Globus pallidus (tissue), 1 donor: ENCODE measurements around the gene MAP4K1.
"Not testable (repeated sequence)": the region's sequence is repeated elsewhere in the genome, so short reads cannot be mapped to it uniquely, and the experiment has no call there.

Source experiments
- DNase-seq: peaks from one replicate; pipeline ENCODE4 v3.0.0-alpha.2; 2015; ENCODE audit warnings: low spot score

The MAP4K1 gene

GRCh38 chr19:38624822-38625221 is 7.1 kb upstream of the MAP4K1 start:
- DNase-seq = no peak

DNA sequence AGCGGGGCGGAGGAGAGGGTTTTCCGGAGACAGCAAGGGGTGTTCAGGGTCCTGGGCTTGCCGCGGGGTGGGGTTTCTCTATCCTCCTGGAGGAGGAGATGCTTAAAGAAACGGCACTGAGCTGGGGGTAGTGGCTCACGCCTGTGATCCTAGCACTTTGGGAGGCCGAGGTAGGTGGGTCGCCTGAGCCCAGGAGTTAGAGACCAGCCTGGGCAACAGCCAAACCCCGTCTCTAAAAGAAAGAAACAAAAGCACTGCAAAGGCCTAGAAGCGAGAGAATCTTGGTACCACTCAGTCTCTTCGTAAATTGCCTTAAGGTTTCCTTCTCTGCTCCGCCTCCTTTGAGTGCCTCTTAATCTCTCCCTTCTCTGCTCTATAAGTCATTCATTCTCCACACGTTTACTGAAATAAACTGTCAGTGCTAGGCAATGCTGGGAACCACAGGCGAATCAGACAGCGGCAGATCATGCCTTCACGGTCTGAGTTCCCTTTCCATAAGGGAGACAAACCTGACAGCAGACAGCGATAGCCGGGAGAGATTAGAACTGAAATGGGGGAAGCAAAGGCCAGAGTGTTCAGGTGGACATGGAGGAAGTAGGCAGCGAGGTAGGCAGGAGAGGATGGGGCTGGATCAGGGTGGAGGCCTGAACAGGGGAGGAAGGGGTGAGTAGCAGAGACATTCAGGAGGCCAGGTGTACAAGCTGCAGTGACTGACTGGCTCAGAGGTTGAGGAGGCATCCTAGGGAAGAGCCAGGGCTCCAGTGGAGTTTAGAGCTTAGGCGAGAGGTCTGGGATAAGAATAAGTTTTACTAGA is 1.8 kb upstream of the MAP4K1 start:
- no peak for DNase-seq

- peak; percentile 99 for DNase-seq
These were observed 1.0 kb upstream of the MAP4K1 start, which contains the start of gene EIF3K for GRCh38 chr19:38618590-38619360. EIF3K (plus strand) TSS chr19:38619188; CDS start chr19:38619269, 81 bp downstream.

GRCh38 chr19:38617283-38617763 is 430 bp downstream of the MAP4K1 start:
- DNase-seq = no peak

DNA sequence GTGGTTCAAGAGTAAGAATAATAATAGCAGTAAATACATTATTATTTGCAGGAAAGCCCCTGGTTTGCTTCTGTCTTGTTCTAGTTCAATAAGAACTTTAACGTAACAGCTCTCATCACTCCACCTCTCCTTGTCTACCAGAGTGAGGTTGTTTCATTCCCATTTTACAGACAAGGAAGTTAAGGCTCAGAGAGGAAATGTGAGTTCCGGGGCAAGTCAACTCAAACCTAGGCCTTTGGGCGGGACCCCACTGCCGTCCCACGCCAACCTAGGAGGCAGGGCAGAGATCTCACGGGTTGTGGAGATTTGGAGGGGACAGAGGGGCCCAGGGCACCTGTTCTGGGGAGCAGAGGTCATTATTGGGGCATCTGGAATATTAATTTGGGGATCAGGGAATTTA is 1.5 kb downstream of the MAP4K1 start:
- no peak for DNase-seq

DNA sequence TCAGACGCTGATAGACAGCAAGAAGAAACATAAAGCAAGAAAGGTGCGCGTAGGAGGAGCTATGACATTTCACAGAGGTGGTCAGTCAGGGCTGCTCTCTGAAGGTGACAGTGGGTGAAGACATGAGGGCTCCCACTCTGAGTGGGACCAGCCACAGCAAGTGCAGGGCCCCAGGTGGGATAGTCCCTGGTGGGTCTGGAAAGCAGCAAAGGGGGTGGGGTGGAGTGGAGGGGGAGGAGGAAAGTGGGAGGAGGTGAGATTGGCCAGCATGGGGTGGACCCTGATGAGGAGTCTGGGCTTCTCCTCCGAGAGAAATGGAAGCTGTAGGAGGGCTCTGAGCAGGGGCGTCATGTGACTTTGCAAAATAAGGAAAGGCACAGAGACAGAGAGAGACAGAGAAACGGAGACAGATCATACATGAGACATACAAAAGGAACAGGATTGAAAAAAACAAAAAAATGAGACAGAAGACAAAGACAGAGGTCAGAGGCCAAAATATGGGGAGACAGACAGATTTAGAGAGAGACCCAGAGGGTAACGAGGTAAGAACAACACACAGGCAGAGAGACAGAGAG is 2.7 kb downstream of the MAP4K1 start:
- DNase-seq = no peak

DNA sequence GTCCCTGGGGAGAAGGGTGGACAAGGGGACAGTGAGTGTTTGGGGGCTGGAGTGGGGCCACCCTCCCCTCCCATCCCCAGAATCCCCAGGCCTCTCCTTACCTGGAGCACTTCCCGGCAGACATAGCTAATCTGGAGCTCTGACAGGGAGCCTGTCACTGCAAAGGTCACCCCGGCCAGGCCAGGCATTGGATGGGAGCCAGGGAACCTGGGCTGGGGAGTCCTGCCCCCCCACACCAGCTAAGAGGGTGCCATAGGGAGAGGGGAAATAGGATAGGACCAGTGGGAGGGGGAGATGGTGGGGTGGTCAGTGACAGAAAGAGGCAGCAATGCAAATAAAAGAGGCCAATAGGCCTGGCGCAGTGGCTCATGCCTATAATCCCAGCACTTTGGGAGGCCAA is 3.5 kb downstream of the MAP4K1 start:
- DNase-seq = no peak

DNA sequence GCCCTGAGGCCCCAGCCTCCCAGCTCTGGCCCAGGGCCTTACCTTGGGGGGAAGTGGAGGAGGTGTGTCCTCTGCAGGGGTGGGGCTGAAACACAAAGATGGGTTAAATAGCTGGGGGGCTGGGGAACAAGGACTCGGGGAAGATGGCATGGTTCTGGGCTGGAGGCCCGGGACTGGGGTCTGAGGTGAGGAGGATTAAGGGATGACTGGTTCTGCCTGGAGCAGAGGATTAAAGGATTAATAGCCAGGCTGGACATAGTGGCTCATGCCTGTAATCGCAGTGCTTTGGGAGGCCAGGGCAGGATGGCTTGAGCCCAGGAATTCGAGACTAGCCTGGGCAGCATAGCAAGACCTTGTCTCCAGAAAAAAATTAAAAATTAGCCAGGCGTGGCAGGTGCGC is 11.6 kb downstream of the MAP4K1 start:
- DNase-seq = no peak

GRCh38 chr19:38602856-38603255 is 14.9 kb downstream of the MAP4K1 start:
- not testable (repeated sequence) for DNase-seq

DNA sequence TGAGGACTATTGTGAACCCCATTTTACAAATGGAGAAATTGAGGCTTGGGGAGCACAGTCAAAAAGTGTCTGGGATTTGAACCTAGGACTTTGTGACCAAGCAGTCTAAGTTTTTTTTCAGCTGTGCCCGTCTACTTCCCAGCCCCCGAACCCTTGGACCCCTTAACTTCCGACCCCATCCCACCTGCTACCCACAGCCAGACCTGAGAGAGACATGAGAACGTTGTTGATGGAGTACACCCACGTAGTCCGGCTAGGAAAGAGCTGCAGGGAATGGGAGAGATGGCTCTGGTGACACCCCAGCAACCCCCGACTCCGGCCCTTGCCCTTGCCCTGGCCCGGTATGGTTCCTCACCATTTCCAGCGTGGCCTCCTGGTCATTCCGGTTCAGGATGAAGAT is 18.0 kb downstream of the MAP4K1 start:
- no peak for DNase-seq

DNA sequence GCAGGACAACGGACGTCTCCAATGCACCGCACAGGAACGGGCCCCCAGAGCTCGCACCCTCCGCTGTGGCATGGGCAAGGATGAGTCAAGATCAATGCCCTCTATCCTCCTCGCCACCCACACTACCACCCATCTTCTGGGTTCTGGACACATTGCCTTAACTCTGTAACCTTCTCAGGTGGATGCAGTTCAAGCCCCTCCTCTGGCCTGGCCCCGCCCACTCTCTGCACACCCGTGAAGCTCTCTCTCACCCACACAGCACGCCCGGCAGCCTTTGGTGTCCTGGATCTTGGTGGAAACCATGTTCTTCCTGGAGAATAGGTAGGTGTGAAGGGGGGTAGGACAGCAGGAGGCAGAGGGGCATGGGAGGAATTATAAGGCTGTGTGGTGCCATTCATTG is 20.7 kb downstream of the MAP4K1 start:
- DNase-seq = no peak

DNA sequence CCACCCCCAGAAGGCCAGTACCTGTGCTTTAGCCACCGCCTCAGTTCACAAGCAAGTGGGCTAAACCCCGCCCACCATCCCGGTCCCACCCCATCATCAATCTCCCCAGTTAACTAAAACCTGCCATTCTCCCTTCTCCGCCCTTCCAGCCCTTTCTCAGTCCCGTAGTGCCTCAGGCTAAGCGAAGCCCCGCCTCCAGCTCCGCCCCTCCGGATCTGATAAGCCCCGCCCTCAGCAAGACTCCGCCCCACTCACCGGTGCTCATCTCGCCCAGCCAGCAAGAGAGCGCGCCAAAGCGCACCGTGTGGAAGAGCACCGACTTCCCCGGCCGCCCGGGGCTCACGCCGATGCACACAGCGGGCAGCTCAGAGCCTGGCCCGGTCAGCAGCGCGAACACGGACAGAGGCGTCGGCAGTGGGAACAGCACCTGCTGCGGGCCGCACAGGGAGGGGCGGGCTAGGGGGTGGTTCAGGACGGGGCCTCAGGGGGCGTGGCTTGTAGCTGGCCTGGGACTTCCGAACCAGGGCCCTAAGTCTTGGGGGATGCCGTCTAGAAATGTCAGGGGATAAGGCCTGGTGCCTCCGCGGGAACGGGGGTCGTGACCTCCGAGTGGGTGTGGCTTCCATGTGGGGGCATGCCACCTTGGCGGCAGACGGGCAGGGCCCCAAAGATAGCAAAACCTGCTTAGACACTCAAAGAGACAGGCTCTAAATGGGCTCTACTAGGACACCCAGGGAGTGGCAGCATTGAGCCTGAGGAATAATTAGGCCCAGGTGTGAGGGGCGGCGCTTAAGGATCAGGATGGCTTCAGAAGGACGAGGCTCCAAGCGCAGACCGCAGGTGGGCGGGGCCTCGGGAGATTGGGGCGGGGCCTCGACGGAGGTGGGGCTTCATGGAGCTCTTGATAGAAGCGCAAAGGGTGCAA is 21.4 kb downstream of the MAP4K1 start:
- no peak for DNase-seq

GRCh38 chr19:38592940-38593339 is 24.8 kb downstream of the MAP4K1 start:
- DNase-seq = no peak

GRCh38 chr19:38588041-38588440 is 29.7 kb downstream of the MAP4K1 start:
- DNase-seq = no peak

DNA sequence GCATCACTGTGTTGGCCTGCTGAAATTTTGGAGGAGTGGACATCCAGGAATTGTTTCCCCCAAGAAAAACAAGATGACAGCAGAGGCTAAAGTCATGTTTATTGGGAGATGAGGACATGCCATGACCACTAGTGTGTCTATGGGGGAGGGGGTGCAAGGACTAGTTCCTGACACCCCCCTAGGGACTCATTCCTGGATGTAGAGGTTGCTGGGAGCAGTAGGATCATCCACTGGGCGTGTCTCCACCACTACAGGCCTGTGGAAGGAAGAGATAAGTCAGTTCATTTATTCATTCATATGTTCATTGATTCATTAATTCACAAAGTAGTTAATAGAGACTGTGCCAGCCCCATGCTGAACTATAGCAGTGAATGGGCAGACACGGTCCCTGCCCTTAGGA is 30.2 kb downstream of the MAP4K1 start:
- no peak for DNase-seq

DNA sequence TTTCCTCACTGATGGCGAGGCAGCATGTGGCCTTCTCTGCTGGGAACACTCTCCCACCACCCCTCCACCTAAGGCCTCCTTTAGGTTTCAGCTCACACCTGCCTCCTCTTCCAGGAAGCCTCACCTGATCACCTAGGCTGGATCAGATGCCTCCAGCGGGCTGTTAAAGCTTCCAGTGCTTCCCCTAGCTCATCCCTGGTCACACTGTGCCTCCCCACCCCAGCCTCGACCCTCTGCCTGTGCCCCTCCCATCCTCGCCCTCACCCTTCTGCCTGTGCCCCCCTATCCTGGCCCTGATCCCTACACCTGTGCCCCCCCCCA is 33.8 kb downstream of the MAP4K1 start:
- no peak for DNase-seq

GRCh38 chr19:38583219-38583984 is 34.4 kb downstream of the MAP4K1 start:
- DNase-seq = peak; percentile 9

DNA sequence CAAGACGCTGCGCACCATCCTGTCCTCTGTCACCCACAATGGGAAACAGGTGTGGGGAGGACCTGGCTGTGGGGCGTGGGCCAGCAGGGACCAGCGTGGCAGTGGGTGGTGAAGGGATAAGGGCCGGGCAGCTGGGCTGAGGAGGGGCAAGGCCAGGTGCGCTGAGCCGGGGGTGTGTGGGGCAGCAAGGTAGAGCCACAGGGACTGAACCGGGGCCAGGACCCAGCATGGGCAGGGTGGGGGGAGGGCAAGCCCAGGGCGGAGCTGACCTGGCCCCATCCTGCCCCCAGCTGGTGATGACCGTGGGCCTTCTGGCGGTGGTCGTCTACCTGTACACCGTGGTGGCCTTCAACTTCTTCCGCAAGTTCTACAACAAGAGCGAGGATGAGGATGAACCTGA is 37.7 kb downstream of the MAP4K1 start:
- DNase-seq = no peak

DNA sequence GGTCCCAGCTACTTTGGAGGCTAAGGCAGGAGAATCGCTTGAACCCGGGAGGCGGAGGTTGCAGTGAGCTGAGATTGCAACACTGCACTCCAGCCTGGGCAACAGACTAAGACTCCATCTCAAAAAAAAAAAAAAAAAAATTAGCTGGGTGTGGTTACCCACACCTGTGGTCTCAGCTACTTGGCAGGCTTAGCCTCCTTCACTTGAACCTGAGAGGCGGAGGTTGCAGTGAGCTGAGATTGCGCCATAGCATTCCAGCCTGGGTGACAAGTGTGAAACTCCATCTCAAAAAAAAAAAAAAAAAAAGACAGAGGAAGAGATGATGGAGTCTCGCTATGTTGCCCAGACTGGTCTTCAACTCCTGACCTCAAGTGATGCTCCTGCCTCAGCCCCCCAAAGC is 38.4 kb downstream of the MAP4K1 start:
- not testable (repeated sequence) for DNase-seq

DNA sequence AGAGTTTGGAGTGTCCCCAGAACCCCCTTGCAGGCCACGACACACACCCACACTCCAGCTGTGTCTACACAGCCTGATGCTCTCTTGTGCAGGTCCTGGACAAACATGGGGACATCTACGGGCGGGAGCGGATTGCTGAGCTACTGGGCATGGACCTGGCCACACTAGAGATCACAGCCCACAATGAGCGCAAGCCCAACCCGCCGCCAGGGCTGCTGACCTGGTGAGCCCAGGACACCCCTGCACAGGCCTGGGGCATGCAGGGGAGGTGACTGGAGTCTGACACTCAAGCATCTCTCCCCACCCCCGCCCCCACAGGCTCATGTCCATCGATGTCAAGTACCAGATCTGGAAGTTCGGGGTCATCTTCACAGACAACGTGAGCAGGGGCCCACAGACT is 39.9 kb downstream of the MAP4K1 start:
- no peak for DNase-seq

DNA sequence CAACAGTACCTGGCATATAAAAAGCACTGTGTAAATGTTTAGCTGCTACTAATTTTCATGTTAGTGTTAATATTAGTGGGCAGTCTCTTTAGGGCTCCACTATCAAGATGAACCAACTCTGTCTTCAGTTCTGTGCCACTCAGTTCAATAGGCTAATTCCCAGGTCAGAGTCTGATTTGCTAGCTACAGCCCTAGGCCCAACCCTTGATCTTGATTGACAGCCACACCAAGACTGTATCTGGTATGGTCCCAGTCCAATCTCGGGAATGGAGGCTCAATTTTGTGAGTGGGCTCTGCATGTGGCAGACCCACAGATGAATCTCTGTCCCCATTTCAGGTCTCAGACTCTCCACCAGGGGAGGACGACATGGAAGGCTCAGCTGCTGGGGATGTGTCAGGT is 46.1 kb downstream of the MAP4K1 start:
- no peak for DNase-seq
